ENCODE data around the gene RFTN1.

GRCh38 chr3:16502347-16502908 is 11.1 kb downstream of the RFTN1 start:
- TF ChIP-seq, protein P1, sequence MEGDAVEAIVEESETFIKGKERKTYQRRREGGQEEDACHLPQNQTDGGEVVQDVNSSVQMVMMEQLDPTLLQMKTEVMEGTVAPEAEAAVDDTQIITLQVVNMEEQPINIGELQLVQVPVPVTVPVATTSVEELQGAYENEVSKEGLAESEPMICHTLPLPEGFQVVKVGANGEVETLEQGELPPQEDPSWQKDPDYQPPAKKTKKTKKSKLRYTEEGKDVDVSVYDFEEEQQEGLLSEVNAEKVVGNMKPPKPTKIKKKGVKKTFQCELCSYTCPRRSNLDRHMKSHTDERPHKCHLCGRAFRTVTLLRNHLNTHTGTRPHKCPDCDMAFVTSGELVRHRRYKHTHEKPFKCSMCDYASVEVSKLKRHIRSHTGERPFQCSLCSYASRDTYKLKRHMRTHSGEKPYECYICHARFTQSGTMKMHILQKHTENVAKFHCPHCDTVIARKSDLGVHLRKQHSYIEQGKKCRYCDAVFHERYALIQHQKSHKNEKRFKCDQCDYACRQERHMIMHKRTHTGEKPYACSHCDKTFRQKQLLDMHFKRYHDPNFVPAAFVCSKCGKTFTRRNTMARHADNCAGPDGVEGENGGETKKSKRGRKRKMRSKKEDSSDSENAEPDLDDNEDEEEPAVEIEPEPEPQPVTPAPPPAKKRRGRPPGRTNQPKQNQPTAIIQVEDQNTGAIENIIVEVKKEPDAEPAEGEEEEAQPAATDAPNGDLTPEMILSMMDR (IDR thresholded peaks at IDR 0.05): no peak
- TF ChIP-seq POLR2A (IDR thresholded peaks at IDR 0.05) (no peak), EP300 (IDR thresholded peaks at IDR 0.05) (no peak)

All from ovary (tissue), 3 donors.